HG02885 (cell line): ENCODE measurements around the gene CLCNKA.
"Not testable (repeated sequence)": the region's sequence is repeated elsewhere in the genome, so short reads cannot be mapped to it uniquely, and the experiment has no call there.

Source experiments
- ATAC-seq: cut with Tn5 transposase; IDR thresholded peaks from one replicate; pipeline ENCODE4 v1.9.1; 2021; ENCODE audit warnings: mild to moderate bottlenecking; ENCODE audit not compliant: unreplicated experiment, poor library complexity

CLCNKA gene

GRCh38 chr1:16057314-16057915 is 35.6 kb downstream of the CLCNKA start:
- not testable (repeated sequence) for ATAC-seq

- ATAC-seq = not testable (repeated sequence)
Observed at GRCh38 chr1:16058394-16059120, 36.7 kb downstream of the CLCNKA start.

GRCh38 chr1:16061266-16061665 is 39.4 kb downstream of the CLCNKA start:
- ATAC-seq = no peak

GRCh38 chr1:16061989-16062686 is 40.3 kb downstream of the CLCNKA start:
- not testable (repeated sequence) for ATAC-seq

GRCh38 chr1:16062687-16063075 is 40.8 kb downstream of the CLCNKA start:
- not testable (repeated sequence) for ATAC-seq

- no peak for ATAC-seq
Observed at GRCh38 chr1:16063226-16063829, 41.5 kb downstream of the CLCNKA start.

- no peak for ATAC-seq
Observed at GRCh38 chr1:16063921-16064320, 42.1 kb downstream of the CLCNKA start.

GRCh38 chr1:16064536-16065268 is 42.9 kb downstream of the CLCNKA start:
- no peak for ATAC-seq

- ATAC-seq = no peak
Observed at GRCh38 chr1:16065269-16065576, 43.4 kb downstream of the CLCNKA start.

GRCh38 chr1:16066245-16066644 is 44.4 kb downstream of the CLCNKA start:
- no peak for ATAC-seq

GRCh38 chr1:16067127-16067768 is 45.4 kb downstream of the CLCNKA start:
- no peak for ATAC-seq

GRCh38 chr1:16067933-16068332 is 46.1 kb downstream of the CLCNKA start:
- no peak for ATAC-seq

GRCh38 chr1:16068356-16069270 is 46.8 kb downstream of the CLCNKA start:
- no peak for ATAC-seq

GRCh38 chr1:16070640-16071355 is 49.0 kb downstream of the CLCNKA start:
- ATAC-seq = no peak

GRCh38 chr1:16071614-16072013 is 49.8 kb downstream of the CLCNKA start:
- no peak for ATAC-seq

- no peak for ATAC-seq
Observed at GRCh38 chr1:16072095-16072494, 50.3 kb downstream of the CLCNKA start.

GRCh38 chr1:16072616-16073484 is 51.0 kb downstream of the CLCNKA start:
- no peak for ATAC-seq
